ENCODE measurements around the gene E4F1. TPM values are rescaled to one million over a fixed set of nuclear protein-coding genes. Genes with fewer than 3 reads are reported as not detected.

Gene E4F1
- total and polyA plus RNA-seq, 2 of the 13 experiments (the other 11 are each of a cell fraction or from before 2014, with no cell fraction given): 13.8 to 19.5 TPM

GRCh38 chr16:2251296-2252111 is 28.1 kb downstream of the E4F1 start, which contains the start of gene ECI1 (continued):
- no peak for TF ChIP-seq PLRG1 (conservative IDR thresholded peaks at IDR 0.05)
- no peak for TF ChIP-seq MAFK (conservative IDR thresholded peaks at IDR 0.05 in 1 of 2, IDR thresholded peaks at IDR 0.05 in 1 of 2; ENCODE audit: low read length in 2 of 2)
- 0 out of 2 replicates have a peak, but pooled peaks have one; percentile 26 for TF ChIP-seq CSRNP2 (CRISPR knock-in tag; conservative IDR thresholded peaks at IDR 0.05; ENCODE audit: low read depth)
- TF ChIP-seq MXD1 (CRISPR knock-in tag; IDR thresholded peaks at IDR 0.05): peak; percentile 76
- TF ChIP-seq PAWR (CRISPR knock-in tag; IDR thresholded peaks at IDR 0.05; ENCODE audit: borderline replicate concordance): no peak
- TF ChIP-seq ZBTB25 (CRISPR knock-in tag; IDR thresholded peaks at IDR 0.05): peak; percentile 72; the same call in 1 of the 2 replicates
- peak; percentile 77 for TF ChIP-seq E2F1 (CRISPR knock-in tag; IDR thresholded peaks at IDR 0.05)
- peak; percentile 88; the same call in 1 of the 2 replicates for TF ChIP-seq ZNF788 (CRISPR knock-in tag; IDR thresholded peaks at IDR 0.05; ENCODE audit: borderline replicate concordance)
- peak; percentile 73; the same call in 1 of the 2 replicates for TF ChIP-seq THAP8 (CRISPR knock-in tag; IDR thresholded peaks at IDR 0.05; ENCODE audit: borderline replicate concordance)
- TF ChIP-seq FOXJ3 (CRISPR knock-in tag; IDR thresholded peaks at IDR 0.05; ENCODE audit: borderline replicate concordance): peak; percentile 26; the same call in 1 of the 2 replicates
- TF ChIP-seq BRD4 (CRISPR knock-in tag; IDR thresholded peaks at IDR 0.05): 0 out of 2 replicates have a peak, but pooled peaks have one; percentile 33
- peak; percentile 81 for TF ChIP-seq ZNF670 (CRISPR knock-in tag; IDR thresholded peaks at IDR 0.05; ENCODE audit: borderline replicate concordance)
- no peak for TF ChIP-seq BATF2 (CRISPR knock-in tag; IDR thresholded peaks at IDR 0.05)
- no peak for TF ChIP-seq LRRFIP1 (CRISPR knock-in tag; conservative IDR thresholded peaks at IDR 0.05)
- peak; percentile 34; the same call in 1 of the 2 replicates for TF ChIP-seq RELA (CRISPR knock-in tag; IDR thresholded peaks at IDR 0.05)
- TF ChIP-seq AGO1 (IDR thresholded peaks at IDR 0.05; ENCODE audit: low read depth, low read length, poor library complexity, severe bottlenecking): peak; percentile 86
- 0 out of 2 replicates have a peak, but pooled peaks have one; percentile 10 for TF ChIP-seq ZNF550 (CRISPR knock-in tag; IDR thresholded peaks at IDR 0.05; ENCODE audit: borderline replicate concordance)
- peak; percentile 71; the same call in 1 of the 2 replicates for TF ChIP-seq NR0B2 (CRISPR knock-in tag; IDR thresholded peaks at IDR 0.05)
